K562 (cell line): ENCODE measurements around the gene FIZ1. TPM values are rescaled to one million over a fixed set of nuclear protein-coding genes. Genes with fewer than 3 reads are reported as not detected.

ENCODE experiments used
- ATAC-seq: fragments of 200-7000 bp; cut with Tn5 transposase; 3 replicates; pipeline ENCODE4 v1.9.1; 2020; ENCODE audit warnings: moderate library complexity
- BruUV-seq: library from RNA; stranded (reverse); fragments of 400-500 nt; replicated peaks from 2 replicates; lab custom pipeline; 2021; lab: Mats Ljungman, UMichigan
- CTCF ChIA-PET: fragments of 300-600 bp; formaldehyde crosslinking; extraction: SDS; loops from one replicate; lab custom pipeline; 2021; ENCODE audit warnings: low intra/inter-chr PET ratio; lab: Yijun Ruan, JAX
- POLR2A ChIA-PET: fragments of 300-600, 350-650 bp; sonication (Branson Sonifier 250); formaldehyde crosslinking; extraction: SDS; loops from one replicate; lab custom pipeline; 2021; ENCODE audit warnings: antibody characterized with exemption, inconsistent platforms; lab: Yijun Ruan, JAX
- DNase-seq, 4 experiments: peaks; one replicate each; pipeline versions ENCODE4 v3.0.0 to v3.0.0-alpha.2; 2011 to 2018; ENCODE audit warnings: low spot score in 3 of 4, mixed read lengths in 3 of 4; ENCODE audit errors: extremely low read depth in 1 of 4
- FAIRE-seq: peaks from 2 replicates; lab custom pipeline; 2011; peaks lifted over from hg19 to GRCh38; lab: Jason Lieb, UNC
- H2AFZ ChIP-seq: 2 replicates; pipeline ENCODE4 v1.6.0; 2011; ENCODE audit warnings: low read depth, low read length, control low read depth, inconsistent platforms
- H3K27ac ChIP-seq: fragments of 200-600 bp; 3 replicates; pipeline ENCODE4 v1.8.0; 2011; ENCODE audit warnings: low read depth, mild to moderate bottlenecking, control low read depth, inconsistent platforms, low read length, moderate library complexity, mixed read lengths; ENCODE audit errors: extremely low read depth
- H3K27me3 ChIP-seq, 2 experiments: fragments of 300-600 bp in 1 of 2; 2 replicates in 1 of 2; 3 replicates in 1 of 2; pipeline versions ENCODE4 v1.6.0 to v1.8.0; 2011; ENCODE audit warnings: inconsistent platforms in 2 of 2, low read length in 2 of 2, mild to moderate bottlenecking in 1 of 2, mixed read lengths in 1 of 2, moderate library complexity in 1 of 2; ENCODE audit not compliant: control insufficient read depth in 2 of 2, insufficient read depth in 2 of 2
- H3K36me3 ChIP-seq: fragments of 300-600 bp; 3 replicates; pipeline ENCODE4 v1.8.0; 2011; ENCODE audit warnings: mild to moderate bottlenecking, low read length, inconsistent platforms; ENCODE audit not compliant: control insufficient read depth, insufficient read depth
- H3K4me1 ChIP-seq, 2 experiments: fragments of 200-600 bp in 1 of 2; replicated peaks in 1 of 2; 2 replicates in 1 of 2; 3 replicates in 1 of 2; pipeline versions ENCODE4 v1.5.1 to v1.8.0; 2011; ENCODE audit warnings: inconsistent platforms in 2 of 2, low read length in 2 of 2, mild to moderate bottlenecking in 1 of 2, mixed read lengths in 1 of 2, moderate library complexity in 1 of 2; ENCODE audit not compliant: control insufficient read depth in 2 of 2, insufficient read depth in 2 of 2
- H3K4me2 ChIP-seq: 2 replicates; pipeline ENCODE4 v1.6.1; 2011; ENCODE audit warnings: low read length, control low read depth, inconsistent platforms, mixed read lengths; ENCODE audit not compliant: insufficient read depth
- H3K4me3 ChIP-seq: fragments of 200-600 bp; sonication (generic), shearing (Covaris generic); 2 replicates; pipeline ENCODE4 v1.5.1; 2016; ENCODE audit warnings: control low read depth, inconsistent platforms
- H3K79me2 ChIP-seq: fragments of 200-600 bp; 3 replicates; pipeline ENCODE4 v1.8.0; 2011; ENCODE audit warnings: low read length, inconsistent platforms; ENCODE audit not compliant: control insufficient read depth, insufficient read depth
- H3K9ac ChIP-seq, 2 experiments: 2 replicates each; pipeline versions ENCODE4 v1.6.0 to v1.6.1; 2011; ENCODE audit warnings: low read depth in 2 of 2, low read length in 2 of 2, control low read depth in 1 of 2, inconsistent platforms in 1 of 2, mild to moderate bottlenecking in 1 of 2, mixed read lengths in 1 of 2; ENCODE audit not compliant: insufficient read depth in 1 of 2
- H3K9me1 ChIP-seq: one replicate; pipeline ENCODE4 v1.6.0; 2011; ENCODE audit warnings: inconsistent platforms, mild to moderate bottlenecking, low read length, moderate library complexity; ENCODE audit not compliant: control insufficient read depth, insufficient read depth
- H3K9me3 ChIP-seq: replicated peaks from 2 replicates; pipeline ENCODE4 v1.5.1; 2011; ENCODE audit warnings: low read depth, low read length, inconsistent platforms; ENCODE audit not compliant: control insufficient read depth, insufficient read depth
- H4K20me1 ChIP-seq: replicated peaks from 2 replicates; pipeline ENCODE4 v1.6.1; 2011; ENCODE audit warnings: low read length, inconsistent platforms, mixed read lengths; ENCODE audit not compliant: control insufficient read depth, insufficient read depth
- BCOR ChIP-seq: fragments of 450-650 bp; IDR thresholded peaks from 2 replicates; pipeline ENCODE4 v1.6.1; 2016
- FOXP4 ChIP-seq: sonication (generic); formaldehyde crosslinking; IDR thresholded peaks from 2 replicates; pipeline ENCODE4 v1.8.0; 2022; ENCODE audit warnings: mild to moderate bottlenecking, missing genetic modification reagents, borderline replicate concordance
- HMGXB4 ChIP-seq: sonication (generic); formaldehyde crosslinking; IDR thresholded peaks from 2 replicates; pipeline ENCODE4 v1.8.1; 2023; ENCODE audit warnings: mild to moderate bottlenecking, missing genetic modification reagents
- MEIS2 ChIP-seq: fragments of 450-650 bp; IDR thresholded peaks from 2 replicates; pipeline ENCODE4 v1.6.1; 2014; ENCODE audit warnings: mild to moderate bottlenecking; ENCODE audit not compliant: partially characterized antibody
- TBL1XR1 ChIP-seq, 2 experiments: IDR thresholded peaks; 2 replicates each; pipeline ENCODE4 v1.6.1; 2012; ENCODE audit warnings: improper control_type of control experiment in 2 of 2, low read length in 2 of 2, mild to moderate bottlenecking in 1 of 2
- ZBTB40 ChIP-seq, 2 experiments: fragments of 450-650 bp in 1 of 2; sonication (generic) in 1 of 2; formaldehyde crosslinking in 1 of 2; IDR thresholded peaks; 2 replicates each; pipeline versions ENCODE4 v1.7.1 to v1.9.0; 2016 to 2022; ENCODE audit warnings: inconsistent platforms in 1 of 2, mild to moderate bottlenecking in 1 of 2, missing genetic modification reagents in 1 of 2
- ZNF324 ChIP-seq: fragments of 250-450 bp; sonication (Bioruptor Pico); IDR thresholded peaks from 2 replicates; pipeline ENCODE4 v1.4.0; 2020; ENCODE audit warnings: mild to moderate bottlenecking
- ZNF766 ChIP-seq: fragments of 200-800 bp; sonication (Bioruptor generic); conservative IDR thresholded peaks from 2 replicates; pipeline ENCODE4 v1.6.1; 2016; ENCODE audit warnings: missing genetic modification characterization, missing compliant biosample characterization
- WGBS: fragments of 100-300 bp; shearing (Covaris generic); methylation state at CpG from one replicate; pipeline ENCODE4 v1.1.6; 2016; ENCODE audit warnings: low coverage, mixed read lengths; ENCODE audit not compliant: insufficient coverage; ENCODE audit errors: missing lambda C conversion rate; 5-methylcytosine and 5-hydroxymethylcytosine counted together
- in situ Hi-C: fragments of 300-500 bp; cut with MboI; formaldehyde crosslinking; loops from 4 replicates; pipeline ENCODE4 v1.15.0; 2018; ENCODE audit warnings: inconsistent platforms, mixed read lengths
- intact Hi-C: fragments of 100-400 bp; cut with micrococcal nuclease; formaldehyde crosslinking; loops from 2 replicates; pipeline ENCODE4 v1.14.2; 2022
- polyA plus RNA-seq, 8 experiments: library from polyadenylated mRNA; depleted of rRNA in 4 of 8; stranded (reverse) in 5 of 8; unstranded in 3 of 8; fragments of >200 nt; fragmentation: Nextera tagmentation in 2 of 8; fragmentation: Illumina TruSeq in 1 of 8; extraction: Ambion mirVana in 2 of 8; extraction: Trizol in 1 of 8; gene quantifications; 2 replicates each; pipeline versions ENCODE4 v1.2.1 to v1.2.3, GENCODE V29; 2011 to 2014; ENCODE audit warnings: inconsistent platforms in 1 of 8, missing spikeins in 1 of 8
- total RNA-seq, 7 experiments: library from RNA; depleted of rRNA in 6 of 7; stranded (reverse); fragments of >200 nt in 6 of 7; fragmentation: Illumina TruSeq in 2 of 7; extraction: Trizol in 2 of 7; gene quantifications; 2 replicates each; pipeline versions ENCODE4 v1.2.1 to v1.2.3, GENCODE V29; 2011 to 2021; ENCODE audit warnings: low replicate concordance in 1 of 7

The FIZ1 gene
- total and polyA plus RNA-seq, 9 of the 15 experiments (the other 6 are each of a cell fraction or from before 2014, with no cell fraction given) = 0.79 to 17.5 (median 5.5) TPM

- Histone ChIP-seq H3K4me1 (peaks cover 42 to 69% of the 10 kb centered on the region in 2 experiments), H3K27me3 (no peaks in the 10 kb centered on the region), H4K20me1 (no peaks in the 10 kb centered on the region), H3K4me2 (peak overlapping the region; percentile 69), H3K27ac (peak overlapping the region; percentile 74), H3K9me3 (no peaks in the 10 kb centered on the region), H2AFZ (peak overlapping the region; percentile 58), H3K4me3 (peak overlapping the region; percentile 94), H3K9ac (peak overlapping the region; percentile 62 to 89), H3K36me3 (peaks cover 24% of the 10 kb centered on the region; the same call in 2 of the 3 replicates), H3K9me1 (no peaks in the 10 kb centered on the region), H3K79me2 (peaks cover 85% of the 10 kb centered on the region)
- POLR2A ChIA-PET = interaction anchor here (0.7 to 1.0 kb wide), 3 partner anchors 14 to 45 kb away, joined by 3 to 5 read pairs (median 4); no protein-coding TSS in a partner anchor
- FAIRE-seq (peak; percentile 54), DNase-seq (peak; percentile 62 to 81 (median 67)), ATAC-seq (peak; percentile 20)
- 32% methylated on average over 32 of the region's 38 CpGs for WGBS
- CTCF ChIA-PET = interaction anchor here (1.1 kb wide), 1 partner anchor 14 kb away, joined by 5 read pairs; no protein-coding TSS in a partner anchor
- intact Hi-C loops = no loop called here
- TSS peak; percentile 86 for BruUV-seq
- in situ Hi-C loops = loop anchor here (25.0 kb wide), 2 partner anchors 503 to 672 kb away; partner anchors contain the start of genes TNNT1 and ZSCAN5A
- TF ChIP-seq ZNF324 (CRISPR knock-in tag) = no peak
- no peak for TF ChIP-seq BCOR
- no peak for TF ChIP-seq MEIS2
- no peak for TF ChIP-seq ZBTB40 (IDR thresholded peaks at IDR 0.05)
- TF ChIP-seq ZBTB40 (CRISPR knock-in tag; IDR thresholded peaks at IDR 0.05) = peak; percentile 62; the same call in 1 of the 2 replicates
- peak; percentile 95 for TF ChIP-seq HMGXB4
- TF ChIP-seq ZNF766 = no peak
- no peak for TF ChIP-seq TBL1XR1 (IDR thresholded peaks at IDR 0.05; ENCODE audit: low read length in 2 of 2)
- TF ChIP-seq FOXP4 (CRISPR knock-in tag) = peak; percentile 99
Measured at GRCh38 chr19:55640043-55640576, 40.8 kb upstream of the FIZ1 start.
